Epithelial cell of proximal tubule (primary cell): ENCODE measurements around the gene FADS1. TPM values are rescaled to one million over a fixed set of nuclear protein-coding genes. Genes with fewer than 3 reads are reported as not detected.

ENCODE experiments used
- DNase-seq: peaks from one replicate; pipeline ENCODE4 v3.0.0-alpha.2; 2011; ENCODE audit warnings: low read depth
- H3K4me3 ChIP-seq: 2 replicates; pipeline ENCODE4 v1.5.1; 2011; ENCODE audit warnings: low read depth, mild to moderate bottlenecking, low read length
- total RNA-seq: library from RNA; depleted of rRNA; stranded (reverse); fragments of >200 nt; gene quantifications from 2 replicates; pipeline ENCODE4 v1.2.3, GENCODE V29; 2015
- TF ChIP-seq, protein P1 (sequence below): conservative IDR thresholded peaks from 2 replicates; pipeline ENCODE4 v1.5.1; 2012; ENCODE audit warnings: low read depth, mild to moderate bottlenecking, low read length

Gene FADS1
- total RNA-seq, 1 donor from 2014 or later: 64.6 TPM

DNA sequence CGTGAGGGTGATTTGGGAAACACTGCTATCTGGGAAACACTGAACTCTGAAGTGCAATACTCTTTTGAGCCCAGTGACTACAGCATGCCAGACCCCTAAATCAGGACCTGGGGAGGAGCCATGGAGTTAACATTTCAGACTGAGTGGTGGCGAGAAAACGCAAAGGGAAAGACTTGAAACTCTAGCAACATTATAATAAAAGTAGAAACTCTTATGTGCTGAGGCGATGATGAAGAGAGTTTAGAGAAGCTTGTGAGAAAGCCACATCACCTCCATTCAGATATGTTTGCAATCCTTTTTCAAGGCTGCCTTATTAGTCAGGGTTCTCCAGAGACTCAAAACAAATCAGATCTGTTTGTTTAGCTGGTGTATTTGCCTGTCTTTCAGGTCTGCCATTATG lies 22.2 kb downstream of the FADS1 start:
- H3K4me3 ChIP-seq: no peak overlapping the region
- TF ChIP-seq, protein P1, sequence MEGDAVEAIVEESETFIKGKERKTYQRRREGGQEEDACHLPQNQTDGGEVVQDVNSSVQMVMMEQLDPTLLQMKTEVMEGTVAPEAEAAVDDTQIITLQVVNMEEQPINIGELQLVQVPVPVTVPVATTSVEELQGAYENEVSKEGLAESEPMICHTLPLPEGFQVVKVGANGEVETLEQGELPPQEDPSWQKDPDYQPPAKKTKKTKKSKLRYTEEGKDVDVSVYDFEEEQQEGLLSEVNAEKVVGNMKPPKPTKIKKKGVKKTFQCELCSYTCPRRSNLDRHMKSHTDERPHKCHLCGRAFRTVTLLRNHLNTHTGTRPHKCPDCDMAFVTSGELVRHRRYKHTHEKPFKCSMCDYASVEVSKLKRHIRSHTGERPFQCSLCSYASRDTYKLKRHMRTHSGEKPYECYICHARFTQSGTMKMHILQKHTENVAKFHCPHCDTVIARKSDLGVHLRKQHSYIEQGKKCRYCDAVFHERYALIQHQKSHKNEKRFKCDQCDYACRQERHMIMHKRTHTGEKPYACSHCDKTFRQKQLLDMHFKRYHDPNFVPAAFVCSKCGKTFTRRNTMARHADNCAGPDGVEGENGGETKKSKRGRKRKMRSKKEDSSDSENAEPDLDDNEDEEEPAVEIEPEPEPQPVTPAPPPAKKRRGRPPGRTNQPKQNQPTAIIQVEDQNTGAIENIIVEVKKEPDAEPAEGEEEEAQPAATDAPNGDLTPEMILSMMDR: no peak
- DNase-seq: no peak

DNA sequence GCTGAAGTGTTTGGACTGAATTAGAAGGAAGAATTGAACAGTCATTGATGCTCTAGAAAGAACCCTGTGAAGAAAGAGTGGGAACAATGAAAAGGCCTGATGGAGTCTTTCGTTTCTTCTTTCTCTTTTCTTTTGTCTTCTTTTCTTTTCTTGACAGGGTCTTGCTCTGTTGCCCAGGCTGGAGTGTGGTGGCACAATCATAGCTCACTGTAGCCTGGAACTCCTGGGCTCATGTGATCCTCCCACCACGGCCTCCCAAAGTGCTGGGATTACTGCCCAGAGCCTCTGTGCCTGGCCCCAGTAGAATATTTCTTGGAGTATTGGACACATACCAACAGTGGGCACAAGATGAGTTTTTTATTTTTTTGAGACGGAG lies 23.0 kb downstream of the FADS1 start:
- H3K4me3 ChIP-seq: peak overlapping the region; percentile 67
- TF ChIP-seq, protein P1: no peak
- no peak for DNase-seq

DNA sequence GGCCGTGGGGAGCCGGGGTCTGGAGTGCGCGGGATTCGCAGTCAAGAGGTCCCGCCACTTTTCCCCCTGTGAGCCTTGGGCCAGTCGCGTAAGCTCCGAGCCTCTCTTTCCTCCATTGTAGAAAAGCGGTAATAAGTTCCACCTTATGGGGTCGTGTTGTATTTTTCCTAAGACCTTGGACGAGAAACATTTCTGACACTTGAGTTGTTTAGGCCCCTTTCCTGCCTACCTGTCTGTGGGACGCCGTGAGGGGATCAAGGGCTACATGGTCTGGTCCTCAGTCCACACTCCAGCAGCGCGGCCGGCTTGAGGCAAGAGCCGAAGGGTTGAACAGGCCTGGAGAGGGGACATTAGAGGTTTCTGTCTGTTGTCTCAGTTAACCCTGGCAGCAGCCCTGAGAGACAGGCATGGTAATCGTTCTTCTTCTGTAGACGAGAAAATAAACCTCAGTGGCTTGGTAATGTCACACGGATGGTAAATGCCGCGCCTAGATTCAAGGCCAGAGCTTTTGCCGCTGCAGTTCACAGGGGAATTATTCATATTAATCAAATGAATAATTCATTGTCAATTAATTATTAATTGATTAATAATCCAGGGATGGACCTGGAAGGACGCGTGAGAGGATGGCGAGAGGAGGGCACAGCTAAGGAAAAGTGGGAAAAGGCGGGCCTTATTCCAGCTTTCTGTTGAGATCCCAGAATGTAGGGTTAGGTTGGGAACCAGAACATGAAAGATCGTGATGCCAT lies 23.5 kb downstream of the FADS1 start:
- no peak for DNase-seq
- peak overlapping the region; percentile 67 for H3K4me3 ChIP-seq
- TF ChIP-seq, protein P1: no peak

DNA sequence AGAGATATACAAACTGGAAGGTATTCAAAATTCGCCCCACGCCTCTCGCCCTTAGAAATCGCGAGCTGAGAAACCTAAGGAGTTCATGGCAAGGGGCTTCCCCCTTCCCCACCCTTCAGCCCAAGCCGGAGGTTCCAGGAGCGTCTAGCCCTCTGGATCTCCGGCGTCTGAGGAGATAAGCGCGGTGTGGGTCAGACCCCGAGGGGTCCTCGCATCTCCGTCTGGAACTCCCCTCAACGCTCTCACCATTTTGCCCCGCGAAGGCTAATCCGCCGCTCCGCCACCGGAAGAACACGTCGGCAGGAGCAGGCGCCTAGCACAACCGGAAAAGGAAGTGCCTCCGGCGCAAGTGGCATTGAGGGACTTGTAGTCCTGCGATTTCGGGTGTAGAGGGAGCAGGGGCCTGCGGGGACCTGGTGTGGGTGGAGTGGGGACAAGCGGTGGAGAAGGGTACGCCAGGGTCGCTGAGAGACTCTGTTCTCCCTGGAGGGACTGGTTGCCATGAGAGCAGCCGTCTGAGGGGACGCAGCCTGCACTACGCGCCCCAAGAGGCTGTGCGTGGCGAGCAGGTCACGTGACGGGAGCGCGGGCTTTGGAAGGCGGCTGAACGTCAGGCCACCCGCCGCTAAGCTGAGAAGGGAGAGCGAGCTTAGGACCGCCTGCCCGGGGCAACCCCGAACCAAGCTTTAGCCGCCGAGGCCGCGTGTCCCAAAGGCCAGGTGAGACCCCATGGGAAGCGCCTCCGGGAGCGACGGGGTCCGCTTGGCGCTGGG lies 24.3 kb downstream of the FADS1 start, which contains the start of the genes FEN1 and TMEM258:
Gene FEN1, plus strand, starts transcription at position 602 of the 773 bp plus-strand sequence. CDS start 2,451 bp downstream, outside the sequence.
Gene TMEM258, minus strand, starts transcription at position 290 of the 773 bp plus-strand sequence. Its CDS starts 41 bp downstream, at position 249.
- TF ChIP-seq, protein P1: no peak
- DNase-seq: no peak
- H3K4me3 ChIP-seq: peak within 1 kb of the TSS; percentile 67

DNA sequence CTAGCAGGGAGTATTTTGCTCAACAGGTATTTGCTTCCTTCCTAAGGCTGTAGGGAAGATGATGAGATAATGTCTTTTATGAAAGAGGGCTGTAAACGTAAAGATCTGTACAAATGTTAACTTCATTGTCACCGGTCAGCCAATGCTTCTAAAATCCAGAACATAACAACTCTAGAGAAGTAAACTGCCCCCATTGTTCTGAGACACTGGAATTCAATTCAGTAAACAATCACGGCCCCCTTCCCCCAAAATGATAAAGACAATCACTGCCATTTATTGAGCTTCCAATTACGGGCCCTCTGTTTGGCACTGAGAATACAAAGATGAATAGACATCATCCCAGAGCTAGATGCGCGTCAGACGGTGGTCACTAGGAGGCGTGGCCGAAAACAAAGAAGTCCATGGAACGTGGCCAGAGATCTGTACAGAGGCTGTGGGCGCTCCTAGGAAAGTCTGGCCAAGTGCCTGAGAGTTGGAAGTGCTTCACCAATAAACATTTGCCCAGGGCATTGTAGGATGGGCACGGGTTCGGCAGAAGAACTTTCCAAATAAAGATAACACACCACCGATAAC lies 25.0 kb downstream of the FADS1 start:
- DNase-seq: no peak
- TF ChIP-seq, protein P1: peak; percentile 4
- H3K4me3 ChIP-seq: peak overlapping the region; percentile 67

DNA sequence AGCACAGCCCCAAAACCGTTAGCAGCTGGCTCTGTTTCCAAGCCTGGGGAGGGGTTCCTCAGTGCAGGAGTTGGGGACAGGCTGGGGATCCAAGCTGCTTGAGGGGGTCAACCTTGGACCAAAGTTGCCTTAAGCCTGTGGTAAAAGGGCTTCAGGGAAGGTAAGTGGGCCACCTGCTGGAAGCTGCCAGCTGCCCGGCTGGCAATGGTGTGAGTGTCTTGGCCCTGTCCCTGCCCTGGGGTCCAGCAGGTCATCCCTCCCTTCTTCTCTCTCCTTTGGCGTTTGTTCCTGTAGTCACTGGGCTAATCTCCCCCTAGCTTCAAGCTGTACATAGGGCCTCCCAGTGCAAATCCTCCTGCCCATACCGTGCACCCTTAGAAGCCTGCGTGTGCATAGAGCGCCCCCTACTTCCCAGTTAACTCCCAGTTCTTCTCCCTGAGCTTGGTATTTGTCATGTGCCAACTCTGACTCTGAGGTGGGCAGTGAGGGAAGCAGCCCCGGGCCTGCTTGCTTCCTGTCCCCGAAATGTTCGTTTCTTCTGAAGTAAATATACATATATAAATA lies 28.8 kb downstream of the FADS1 start:
- no peak overlapping the region for H3K4me3 ChIP-seq
- TF ChIP-seq, protein P1: peak; percentile 80
- DNase-seq: peak; percentile 18
